Breast epithelium (tissue), 4 donors: ENCODE measurements around the gene UGT1A9. TPM values are rescaled to one million over a fixed set of nuclear protein-coding genes. Genes with fewer than 3 reads are reported as not detected.

Source experiments
- DNase-seq, 2 donors: peaks; one replicate each; pipeline ENCODE4 v3.0.0-alpha.2; 2019; ENCODE audit warnings: low spot score in 2 of 2
- H3K27ac ChIP-seq, 2 donors: fragments of 200-600 bp; sonication (generic) in 1 of 2; one replicate each; pipeline ENCODE4 v1.5.1; 2016 to 2019; ENCODE audit warnings: mild to moderate bottlenecking in 1 of 2
- H3K27me3 ChIP-seq, 2 donors: fragments of 200-600 bp; sonication (generic) in 1 of 2; one replicate each; pipeline versions ENCODE4 v1.5.1 to v1.6.0; 2017 to 2019; ENCODE audit warnings: control low read depth in 1 of 2, mild to moderate bottlenecking in 1 of 2
- H3K36me3 ChIP-seq: fragments of 200-600 bp; one replicate; pipeline ENCODE4 v1.5.1; 2019
- H3K4me1 ChIP-seq, 2 donors: fragments of 200-600 bp; sonication (generic); one replicate each; pipeline ENCODE4 v1.5.1; 2016 to 2019; ENCODE audit warnings: control low read depth in 1 of 2
- H3K4me3 ChIP-seq, 3 donors: fragments of 200-600 bp; sonication (generic); 1 replicate in 2 of 3; 2 replicates in 1 of 3; pipeline ENCODE4 v1.5.1; 2016 to 2019; ENCODE audit warnings: mild to moderate bottlenecking in 3 of 3, moderate library complexity in 2 of 3
- H3K9me3 ChIP-seq, 2 donors: fragments of 200-600 bp; sonication (generic) in 1 of 2; one replicate each; pipeline ENCODE4 v1.5.1; 2016 to 2019; ENCODE audit warnings: control low read depth in 1 of 2
- POLR2A ChIP-seq: fragments of 450-650 bp; IDR thresholded peaks from one replicate; pipeline ENCODE4 v1.6.1; 2016; ENCODE audit warnings: antibody characterized with exemption, mild to moderate bottlenecking, moderate library complexity
- POLR2AphosphoS5 ChIP-seq, 3 donors: sonication (generic); formaldehyde crosslinking; IDR thresholded peaks; one replicate each; pipeline ENCODE4 v1.6.1; 2017; ENCODE audit warnings: antibody characterized with exemption in 3 of 3
- intact Hi-C: fragments of 100-400 bp; cut with DNase I; formaldehyde crosslinking; loops from one replicate; pipeline ENCODE4 v1.15.1; 2023; ENCODE audit warnings: low total_unique reads
- total RNA-seq, 3 donors: library from RNA; depleted of rRNA; stranded (reverse); fragments of >200 nt; gene quantifications; one replicate each; pipeline ENCODE4 v1.1.0, GENCODE V29; 2016
- TF ChIP-seq, protein P1 (sequence below), 3 donors: fragments of 450-650 bp; IDR thresholded peaks; one replicate each; pipeline ENCODE4 v1.5.1; 2016 to 2017; ENCODE audit warnings: antibody characterized with exemption in 3 of 3, mild to moderate bottlenecking in 3 of 3, moderate library complexity in 3 of 3

UGT1A9 gene
- total RNA-seq, 3 donors from 2014 or later, result not detected

DNA sequence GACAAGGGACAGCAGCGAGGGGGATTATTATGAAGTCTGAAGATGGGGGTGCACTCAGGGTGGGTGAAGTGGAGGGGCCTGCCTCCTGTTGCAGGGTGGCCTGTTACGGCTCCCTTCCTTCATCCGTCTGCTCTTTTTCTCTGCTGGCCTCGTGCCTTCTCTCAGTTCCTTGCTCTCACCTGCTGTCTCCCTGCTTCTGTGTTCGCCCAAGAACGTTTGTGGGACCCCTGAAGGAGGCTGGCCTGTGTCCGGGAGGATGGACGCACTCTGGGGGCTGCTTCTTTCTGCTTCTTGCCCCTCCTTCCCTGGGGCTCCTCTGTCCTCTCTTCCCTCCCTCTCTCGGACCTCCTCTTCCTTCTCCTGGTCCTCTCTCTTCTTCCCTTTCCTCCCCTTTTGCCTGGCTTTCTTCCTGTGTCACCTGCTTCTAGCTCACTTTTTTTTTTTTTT, 120.2 kb downstream of the UGT1A9 start:
- no peaks in the 10 kb centered on the region for H3K27me3 ChIP-seq
- TF ChIP-seq, protein P1, sequence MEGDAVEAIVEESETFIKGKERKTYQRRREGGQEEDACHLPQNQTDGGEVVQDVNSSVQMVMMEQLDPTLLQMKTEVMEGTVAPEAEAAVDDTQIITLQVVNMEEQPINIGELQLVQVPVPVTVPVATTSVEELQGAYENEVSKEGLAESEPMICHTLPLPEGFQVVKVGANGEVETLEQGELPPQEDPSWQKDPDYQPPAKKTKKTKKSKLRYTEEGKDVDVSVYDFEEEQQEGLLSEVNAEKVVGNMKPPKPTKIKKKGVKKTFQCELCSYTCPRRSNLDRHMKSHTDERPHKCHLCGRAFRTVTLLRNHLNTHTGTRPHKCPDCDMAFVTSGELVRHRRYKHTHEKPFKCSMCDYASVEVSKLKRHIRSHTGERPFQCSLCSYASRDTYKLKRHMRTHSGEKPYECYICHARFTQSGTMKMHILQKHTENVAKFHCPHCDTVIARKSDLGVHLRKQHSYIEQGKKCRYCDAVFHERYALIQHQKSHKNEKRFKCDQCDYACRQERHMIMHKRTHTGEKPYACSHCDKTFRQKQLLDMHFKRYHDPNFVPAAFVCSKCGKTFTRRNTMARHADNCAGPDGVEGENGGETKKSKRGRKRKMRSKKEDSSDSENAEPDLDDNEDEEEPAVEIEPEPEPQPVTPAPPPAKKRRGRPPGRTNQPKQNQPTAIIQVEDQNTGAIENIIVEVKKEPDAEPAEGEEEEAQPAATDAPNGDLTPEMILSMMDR (IDR thresholded peaks at IDR 0.05), result no peak
- TF ChIP-seq POLR2A (no peak), POLR2AphosphoS5 (IDR thresholded peaks at IDR 0.05) (no peak)
- no peaks in the 10 kb centered on the region for H3K36me3 ChIP-seq
- intact Hi-C loops, result no loop called here
- no peak overlapping the region for H3K4me3 ChIP-seq
- no peak overlapping the region for H3K27ac ChIP-seq
- H3K9me3 ChIP-seq, result no peaks in the 10 kb centered on the region
- DNase-seq, result no peak
- no peaks in the 10 kb centered on the region for H3K4me1 ChIP-seq

DNA sequence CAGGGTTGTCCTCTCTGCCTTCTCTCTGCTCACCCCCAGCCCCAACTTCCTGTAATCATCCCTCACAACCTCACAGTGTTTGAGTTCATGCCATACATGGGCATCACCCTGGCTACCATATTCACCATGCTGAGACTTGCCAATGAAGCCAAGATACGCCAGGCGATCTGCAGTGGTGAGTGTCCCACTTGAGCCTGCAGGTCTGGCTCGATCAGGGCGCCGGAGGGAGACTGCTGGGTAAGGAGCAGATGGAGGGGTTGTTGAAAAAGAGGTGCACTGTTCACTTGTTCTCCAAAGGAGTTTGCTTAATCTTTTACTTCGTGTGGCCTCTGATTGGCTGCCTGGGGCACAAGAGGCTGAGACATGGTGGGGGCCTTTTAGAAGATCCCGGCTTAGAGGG, 121.0 kb downstream of the UGT1A9 start:
- intact Hi-C loops, result no loop called here
- Histone ChIP-seq H3K27ac (no peak overlapping the region), H3K9me3 (no peaks in the 10 kb centered on the region)

GRCh38 chr2:233793465-233794127, 121.9 kb downstream of the UGT1A9 start:
- Histone ChIP-seq H3K9me3 (no peaks in the 10 kb centered on the region), H3K27me3 (no peaks in the 10 kb centered on the region), H3K36me3 (no peaks in the 10 kb centered on the region), H3K4me1 (no peaks in the 10 kb centered on the region), H3K4me3 (no peak overlapping the region), H3K27ac (no peak overlapping the region)
- intact Hi-C loops, result no loop called here
- TF ChIP-seq POLR2AphosphoS5 (IDR thresholded peaks at IDR 0.05) (no peak), POLR2A (no peak)
- TF ChIP-seq, protein P1 (IDR thresholded peaks at IDR 0.05), result no peak
- no peak for DNase-seq

More for the DNA sequence above, 121.0 kb downstream of the UGT1A9 start:
- no peak overlapping the region for H3K4me3 ChIP-seq
- H3K36me3 ChIP-seq, result no peaks in the 10 kb centered on the region
- TF ChIP-seq, protein P1 (IDR thresholded peaks at IDR 0.05), result no peak
- TF ChIP-seq POLR2A, result no peak
- no peak for DNase-seq
- H3K27me3 ChIP-seq, result no peaks in the 10 kb centered on the region
- no peaks in the 10 kb centered on the region for H3K4me1 ChIP-seq

DNA sequence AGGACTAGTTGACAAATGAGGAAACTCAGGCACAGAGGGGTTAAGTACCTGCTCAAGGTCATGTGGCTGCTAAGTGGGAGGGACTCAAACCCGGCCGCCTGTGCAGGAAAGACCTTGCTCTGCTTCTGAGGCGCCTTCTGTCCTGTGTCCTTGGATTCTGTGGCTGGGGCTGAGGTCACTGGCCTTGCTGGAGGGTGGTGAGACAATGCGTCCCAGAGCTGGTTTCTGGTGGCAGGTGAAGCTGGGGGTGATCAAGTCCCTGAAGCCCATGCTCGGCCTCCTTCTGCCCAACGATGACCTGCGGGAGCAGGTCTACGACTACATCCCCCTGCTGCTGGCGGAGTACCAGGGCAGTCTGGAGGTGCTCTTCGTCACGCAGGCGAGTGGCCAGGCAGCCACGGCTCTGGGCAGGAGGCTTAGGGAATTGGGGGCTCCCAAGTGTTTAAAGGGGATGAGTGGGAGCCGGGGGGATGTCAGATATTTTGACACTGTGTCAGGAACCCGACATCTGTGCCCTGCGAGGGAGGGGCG, 122.5 kb downstream of the UGT1A9 start:
- no peak overlapping the region for H3K27ac ChIP-seq
- TF ChIP-seq, protein P1 (IDR thresholded peaks at IDR 0.05), result no peak
- TF ChIP-seq POLR2AphosphoS5 (IDR thresholded peaks at IDR 0.05) (no peak), POLR2A (no peak)
- no peak for DNase-seq
- no peaks in the 10 kb centered on the region for H3K36me3 ChIP-seq
- no peaks in the 10 kb centered on the region for H3K27me3 ChIP-seq
- no peaks in the 10 kb centered on the region for H3K9me3 ChIP-seq
- H3K4me3 ChIP-seq, result no peak overlapping the region
- intact Hi-C loops, result no loop called here
- H3K4me1 ChIP-seq, result no peaks in the 10 kb centered on the region

GRCh38 chr2:233795735-233796171, 124.1 kb downstream of the UGT1A9 start:
- H3K27ac ChIP-seq, result no peak overlapping the region
- TF ChIP-seq POLR2A, result no peak
- TF ChIP-seq POLR2AphosphoS5 (IDR thresholded peaks at IDR 0.05), result no peak
- TF ChIP-seq, protein P1 (IDR thresholded peaks at IDR 0.05), result no peak
- intact Hi-C loops, result no loop called here
- no peaks in the 10 kb centered on the region for H3K36me3 ChIP-seq
- H3K4me1 ChIP-seq, result no peaks in the 10 kb centered on the region
- H3K9me3 ChIP-seq, result no peaks in the 10 kb centered on the region
- no peak for DNase-seq
- H3K4me3 ChIP-seq, result no peak overlapping the region
- H3K27me3 ChIP-seq, result no peaks in the 10 kb centered on the region
